IMR-90 (cell line): ENCODE results near the gene PALS2. TPM values are rescaled to one million over a fixed set of nuclear protein-coding genes. Genes with fewer than 3 reads are reported as not detected.

Source experiments
- ATAC-seq: fragments of 200-7000 bp; cut with Tn5 transposase; 2 replicates; pipeline ENCODE4 v1.9.1; 2020; ENCODE audit warnings: low read depth, mild to moderate bottlenecking, moderate library complexity
- BruUV-seq: library from RNA; stranded (reverse); fragments of 400-500 nt; replicated peaks from 2 replicates; lab custom pipeline; 2021; lab: Mats Ljungman, UMichigan
- CTCF ChIA-PET: fragments of 300-600 bp; formaldehyde crosslinking; extraction: SDS; loops from one replicate; lab custom pipeline; 2021; ENCODE audit warnings: antibody characterized with exemption; lab: Yijun Ruan, JAX
- POLR2A ChIA-PET: fragments of 300-600 bp; sonication (Branson Sonifier 250); formaldehyde crosslinking; loops from one replicate; lab custom pipeline; 2022; ENCODE audit warnings: antibody characterized with exemption; ENCODE audit not compliant: unreplicated experiment; lab: Charles Lee
- DNase-seq: peaks from one replicate; pipeline ENCODE4 v3.0.0; 2013
- H2AFZ ChIP-seq: replicated peaks from 2 replicates; pipeline ENCODE3; 2013; ENCODE audit warnings: low read length, mild to moderate bottlenecking; ENCODE audit not compliant: poor library complexity
- H2AK5ac ChIP-seq: 2 replicates; pipeline ENCODE4 v1.6.1; 2013; ENCODE audit warnings: low read depth, low read length, inconsistent platforms
- H2AK9ac ChIP-seq: replicated peaks from 2 replicates; pipeline ENCODE3; 2013; ENCODE audit warnings: mild to moderate bottlenecking, low read depth, low read length, moderate library complexity; ENCODE audit not compliant: poor library complexity
- H2BK120ac ChIP-seq: 2 replicates; pipeline ENCODE4 v1.6.1; 2013; ENCODE audit warnings: low read depth, low read length, inconsistent platforms
- H2BK15ac ChIP-seq: 3 replicates; pipeline ENCODE4 v1.6.1; 2013; ENCODE audit warnings: low read depth, low read length, inconsistent platforms
- H2BK20ac ChIP-seq: 2 replicates; pipeline ENCODE4 v1.6.1; 2013; ENCODE audit warnings: low read depth, mild to moderate bottlenecking, inconsistent platforms, low read length, moderate library complexity
- H2BK5ac ChIP-seq: 2 replicates; pipeline ENCODE4 v1.6.1; 2013; ENCODE audit warnings: mild to moderate bottlenecking, low read depth, low read length, inconsistent platforms; ENCODE audit not compliant: poor library complexity, severe bottlenecking
- H3K14ac ChIP-seq: replicated peaks from 2 replicates; pipeline ENCODE4 v1.6.1; 2013; ENCODE audit warnings: low read depth, low read length, inconsistent platforms
- H3K18ac ChIP-seq: 2 replicates; pipeline ENCODE4 v1.6.1; 2013; ENCODE audit warnings: low read depth, low read length, control low read depth
- H3K23ac ChIP-seq: 2 replicates; pipeline ENCODE4 v1.6.1; 2013; ENCODE audit warnings: low read depth, low read length, inconsistent platforms
- H3K27ac ChIP-seq: 2 replicates; pipeline ENCODE4 v1.5.1; 2013; ENCODE audit warnings: mild to moderate bottlenecking, control low read depth, low read length; ENCODE audit not compliant: insufficient read depth
- H3K27me3 ChIP-seq: 2 replicates; pipeline ENCODE4 v1.6.1; 2013; ENCODE audit warnings: low read length; ENCODE audit not compliant: control insufficient read depth, insufficient read depth
- H3K36me3 ChIP-seq: 2 replicates; pipeline ENCODE4 v1.6.1; 2013; ENCODE audit warnings: low read length, mixed read lengths; ENCODE audit not compliant: control insufficient read depth, insufficient read depth
- H3K4ac ChIP-seq: 2 replicates; pipeline ENCODE4 v1.6.1; 2013; ENCODE audit warnings: low read depth, low read length, inconsistent platforms
- H3K4me1 ChIP-seq: 2 replicates; pipeline ENCODE4 v1.6.1; 2013; ENCODE audit warnings: low read length, mixed read lengths; ENCODE audit not compliant: control insufficient read depth, insufficient read depth
- H3K4me2 ChIP-seq: 2 replicates; pipeline ENCODE4 v1.6.1; 2013; ENCODE audit warnings: low read depth, mild to moderate bottlenecking, control low read depth, low read length, moderate library complexity
- H3K4me3 ChIP-seq: 2 replicates; pipeline ENCODE4 v1.5.1; 2013; ENCODE audit warnings: low read depth, mild to moderate bottlenecking, control low read depth, low read length, moderate library complexity; ENCODE audit not compliant: insufficient read depth
- H3K56ac ChIP-seq: 2 replicates; pipeline ENCODE4 v1.6.1; 2013; ENCODE audit warnings: low read length, inconsistent platforms; ENCODE audit not compliant: insufficient read depth; ENCODE audit errors: extremely low read depth
- H3K79me1 ChIP-seq, 2 experiments: 2 replicates each; pipeline ENCODE4 v1.6.1; 2013; ENCODE audit warnings: low read length in 2 of 2, inconsistent platforms in 1 of 2, low read depth in 1 of 2
- H3K9ac ChIP-seq: 2 replicates; pipeline ENCODE4 v1.6.1; 2013; ENCODE audit warnings: low read depth, low read length, control low read depth
- H3K9me1 ChIP-seq: 2 replicates; pipeline ENCODE4 v1.6.1; 2013; ENCODE audit warnings: low read length, inconsistent platforms; ENCODE audit not compliant: insufficient read depth
- H3K9me3 ChIP-seq: 2 replicates; pipeline ENCODE4 v1.6.1; 2013; ENCODE audit warnings: low read length; ENCODE audit not compliant: control insufficient read depth, insufficient read depth
- H4K20me1 ChIP-seq: 2 replicates; pipeline ENCODE4 v1.6.1; 2013; ENCODE audit warnings: low read length, inconsistent platforms; ENCODE audit not compliant: insufficient read depth
- H4K5ac ChIP-seq: 2 replicates; pipeline ENCODE4 v1.6.1; 2013; ENCODE audit warnings: mild to moderate bottlenecking, low read depth, low read length, control low read depth
- H4K8ac ChIP-seq, 2 experiments: 2 replicates each; pipeline ENCODE4 v1.6.1; 2013; ENCODE audit warnings: low read depth in 2 of 2, low read length in 2 of 2, control low read depth in 1 of 2, inconsistent platforms in 1 of 2
- H4K91ac ChIP-seq: 2 replicates; pipeline ENCODE4 v1.6.1; 2013; ENCODE audit warnings: low read depth, low read length, inconsistent platforms; ENCODE audit not compliant: insufficient read depth
- FOS ChIP-seq: fragments of 150-350 bp; IDR thresholded peaks from 2 replicates; pipeline ENCODE4 v1.6.1; 2016; ENCODE audit warnings: low read depth, low read length
- NFE2L2 ChIP-seq: fragments of 150-350 bp; IDR thresholded peaks from 2 replicates; pipeline ENCODE4 v1.6.1; 2016; ENCODE audit warnings: low read depth, mild to moderate bottlenecking, low read length
- RCOR1 ChIP-seq: IDR thresholded peaks from 2 replicates; pipeline ENCODE4 v1.6.1; 2012; ENCODE audit warnings: mild to moderate bottlenecking, low read length, improper control_type of control experiment; ENCODE audit not compliant: insufficient replicate concordance
- RFX5 ChIP-seq: IDR thresholded peaks from 2 replicates; pipeline ENCODE4 v1.8.0; 2012; ENCODE audit warnings: low read depth, mild to moderate bottlenecking, low read length, moderate library complexity
- WGBS, 2 experiments: methylation state at CpG; one replicate each; pipeline versions ENCODE4 v1.1.5 to v1.1.7; 2013; ENCODE audit warnings: missing lambda C conversion rate in 2 of 2; ENCODE audit not compliant: insufficient read length in 1 of 2; ENCODE audit errors: extremely low coverage in 2 of 2; 5-methylcytosine and 5-hydroxymethylcytosine counted together
- dilution Hi-C: fragments of 300-500 bp; cut with HindIII; formaldehyde crosslinking; loops from one replicate; pipeline ENCODE4 v1.14.3; 2018; ENCODE audit warnings: low sequenced_read_pairs; ENCODE audit not compliant: unreplicated experiment
- in situ Hi-C: fragments of 300-500 bp; cut with MboI; formaldehyde crosslinking; loops from 3 replicates; pipeline ENCODE4 v1.14.3; 2019; ENCODE audit warnings: low sequenced_read_pairs, inconsistent platforms, mixed read lengths
- intact Hi-C: fragments of 100-400 bp; cut with micrococcal nuclease; formaldehyde crosslinking; loops from 2 replicates; pipeline ENCODE4 v1.10.0; 2022
- polyA plus RNA-seq, 3 experiments: library from polyadenylated mRNA; depleted of rRNA; stranded (reverse); fragments of >200 nt; gene quantifications; 2 replicates each; pipeline ENCODE4 v1.2.3, GENCODE V29; 2012; ENCODE audit warnings: low replicate concordance in 1 of 3
- total RNA-seq: library from RNA; depleted of rRNA; stranded (reverse); fragments of >200 nt; gene quantifications from 2 replicates; pipeline ENCODE4 v1.2.3, GENCODE V29; 2012
- TF ChIP-seq, protein P1 (sequence below): conservative IDR thresholded peaks from 2 replicates; pipeline ENCODE4 v1.5.1; 2012; ENCODE audit warnings: mild to moderate bottlenecking, low read depth, low read length, improper control_type of control experiment

Gene PALS2
- total and polyA plus RNA-seq, 2 of the 4 experiments (the other 2 are of a cell fraction): 8.8 to 15.4 TPM

DNA sequence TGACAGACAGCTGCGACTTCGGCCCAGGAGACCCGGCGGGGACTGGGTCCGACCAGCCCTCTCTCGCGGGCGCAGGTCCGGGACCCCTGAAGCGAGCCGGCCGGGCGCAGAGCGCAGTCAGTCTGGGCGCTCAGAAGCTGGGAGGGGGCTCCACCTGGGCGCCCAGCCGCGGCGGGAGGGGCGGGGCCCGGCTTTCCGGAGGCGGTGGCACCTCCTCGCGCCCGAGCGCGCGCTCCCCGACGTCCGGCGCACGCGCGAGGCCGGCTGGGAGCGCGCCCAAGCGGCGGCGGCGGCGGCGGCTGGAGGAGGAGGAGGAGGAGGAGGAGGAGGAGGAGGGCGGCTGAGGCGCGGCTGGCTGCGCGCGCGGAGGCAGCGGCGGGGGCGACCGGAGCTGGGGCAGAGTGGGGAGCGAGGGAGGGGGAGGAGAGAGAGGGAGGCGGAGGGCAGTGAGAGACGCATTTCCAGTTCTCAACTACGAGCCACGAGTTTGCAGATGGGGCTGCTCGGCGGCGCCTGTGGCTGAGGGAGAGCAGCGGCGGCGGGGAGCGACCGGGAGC is at the start of gene PALS2 (continued):
- TF ChIP-seq, protein P1, sequence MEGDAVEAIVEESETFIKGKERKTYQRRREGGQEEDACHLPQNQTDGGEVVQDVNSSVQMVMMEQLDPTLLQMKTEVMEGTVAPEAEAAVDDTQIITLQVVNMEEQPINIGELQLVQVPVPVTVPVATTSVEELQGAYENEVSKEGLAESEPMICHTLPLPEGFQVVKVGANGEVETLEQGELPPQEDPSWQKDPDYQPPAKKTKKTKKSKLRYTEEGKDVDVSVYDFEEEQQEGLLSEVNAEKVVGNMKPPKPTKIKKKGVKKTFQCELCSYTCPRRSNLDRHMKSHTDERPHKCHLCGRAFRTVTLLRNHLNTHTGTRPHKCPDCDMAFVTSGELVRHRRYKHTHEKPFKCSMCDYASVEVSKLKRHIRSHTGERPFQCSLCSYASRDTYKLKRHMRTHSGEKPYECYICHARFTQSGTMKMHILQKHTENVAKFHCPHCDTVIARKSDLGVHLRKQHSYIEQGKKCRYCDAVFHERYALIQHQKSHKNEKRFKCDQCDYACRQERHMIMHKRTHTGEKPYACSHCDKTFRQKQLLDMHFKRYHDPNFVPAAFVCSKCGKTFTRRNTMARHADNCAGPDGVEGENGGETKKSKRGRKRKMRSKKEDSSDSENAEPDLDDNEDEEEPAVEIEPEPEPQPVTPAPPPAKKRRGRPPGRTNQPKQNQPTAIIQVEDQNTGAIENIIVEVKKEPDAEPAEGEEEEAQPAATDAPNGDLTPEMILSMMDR: no peak
- no peak for TF ChIP-seq NFE2L2
- TF ChIP-seq RFX5: no peak

DNA sequence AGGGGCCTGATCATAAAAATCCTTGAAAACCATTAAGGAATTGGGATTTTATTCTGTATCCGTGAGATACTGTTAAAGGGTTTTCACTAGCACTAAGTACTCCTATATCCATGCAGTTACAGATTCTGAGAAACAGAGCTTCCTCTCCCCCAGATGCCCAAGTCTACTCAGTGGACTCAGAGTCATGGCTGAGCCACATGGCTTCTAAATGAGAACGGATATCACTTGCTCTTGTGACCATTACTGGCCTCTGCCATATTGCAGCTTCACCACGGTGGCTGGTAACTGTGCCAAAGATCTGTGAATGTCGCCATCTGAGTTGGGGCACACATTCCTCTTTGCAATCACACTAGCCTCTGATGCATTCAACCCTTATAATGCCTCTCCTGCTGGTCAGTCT is 42.0 kb upstream of the PALS2 start:
- no peak overlapping the region for H3K27ac ChIP-seq
- WGBS, 2 experiments: 60% methylated on average over 1 of the region's 4 CpGs; no CpG with 5 or more reads in 1 of the 2 experiments
- no peak overlapping the region for H3K4me2 ChIP-seq
- no peak overlapping the region for H4K8ac ChIP-seq
- H3K23ac ChIP-seq: no peak overlapping the region
- H2BK5ac ChIP-seq: no peak overlapping the region
- no peaks in the 10 kb centered on the region for H3K4me1 ChIP-seq
- no peaks in the 10 kb centered on the region for H3K9me1 ChIP-seq
- H3K27me3 ChIP-seq: no peaks in the 10 kb centered on the region; the same call in 1 of the 2 replicates
- no peak overlapping the region for H3K56ac ChIP-seq
- dilution Hi-C loops: no loop called here
- H3K79me1 ChIP-seq: no peaks in the 10 kb centered on the region
- CTCF ChIA-PET: no interaction called here
- no peaks in the 10 kb centered on the region for H3K36me3 ChIP-seq
- intact Hi-C loops: no loop called here
- in situ Hi-C loops: no loop called here
- no peak overlapping the region for H3K4ac ChIP-seq
- no peak overlapping the region for H2AFZ ChIP-seq
- TF ChIP-seq RCOR1: no peak
- TF ChIP-seq FOS: no peak
- POLR2A ChIA-PET: no interaction called here
- H3K18ac ChIP-seq: no peak overlapping the region
- H2BK120ac ChIP-seq: no peak overlapping the region
- H3K4me3 ChIP-seq: no peak overlapping the region
- no peak overlapping the region for H4K91ac ChIP-seq
- no peaks in the 10 kb centered on the region for H3K9me3 ChIP-seq
- H2BK20ac ChIP-seq: no peak overlapping the region
- no peak overlapping the region for H3K9ac ChIP-seq
- no peak overlapping the region for H2AK9ac ChIP-seq
- no peak for ATAC-seq
- H3K14ac ChIP-seq: no peak overlapping the region
- no peak overlapping the region for H2BK15ac ChIP-seq
- BruUV-seq: no TSS peak
- no peak for DNase-seq
- H2AK5ac ChIP-seq: no peak overlapping the region
- no peaks in the 10 kb centered on the region for H4K20me1 ChIP-seq
- no peak overlapping the region for H4K5ac ChIP-seq
